ENCODE results near the gene KIAA0825. TPM values are rescaled to one million over a fixed set of nuclear protein-coding genes. Genes with fewer than 3 reads are reported as not detected.

KIAA0825 gene, protein sequence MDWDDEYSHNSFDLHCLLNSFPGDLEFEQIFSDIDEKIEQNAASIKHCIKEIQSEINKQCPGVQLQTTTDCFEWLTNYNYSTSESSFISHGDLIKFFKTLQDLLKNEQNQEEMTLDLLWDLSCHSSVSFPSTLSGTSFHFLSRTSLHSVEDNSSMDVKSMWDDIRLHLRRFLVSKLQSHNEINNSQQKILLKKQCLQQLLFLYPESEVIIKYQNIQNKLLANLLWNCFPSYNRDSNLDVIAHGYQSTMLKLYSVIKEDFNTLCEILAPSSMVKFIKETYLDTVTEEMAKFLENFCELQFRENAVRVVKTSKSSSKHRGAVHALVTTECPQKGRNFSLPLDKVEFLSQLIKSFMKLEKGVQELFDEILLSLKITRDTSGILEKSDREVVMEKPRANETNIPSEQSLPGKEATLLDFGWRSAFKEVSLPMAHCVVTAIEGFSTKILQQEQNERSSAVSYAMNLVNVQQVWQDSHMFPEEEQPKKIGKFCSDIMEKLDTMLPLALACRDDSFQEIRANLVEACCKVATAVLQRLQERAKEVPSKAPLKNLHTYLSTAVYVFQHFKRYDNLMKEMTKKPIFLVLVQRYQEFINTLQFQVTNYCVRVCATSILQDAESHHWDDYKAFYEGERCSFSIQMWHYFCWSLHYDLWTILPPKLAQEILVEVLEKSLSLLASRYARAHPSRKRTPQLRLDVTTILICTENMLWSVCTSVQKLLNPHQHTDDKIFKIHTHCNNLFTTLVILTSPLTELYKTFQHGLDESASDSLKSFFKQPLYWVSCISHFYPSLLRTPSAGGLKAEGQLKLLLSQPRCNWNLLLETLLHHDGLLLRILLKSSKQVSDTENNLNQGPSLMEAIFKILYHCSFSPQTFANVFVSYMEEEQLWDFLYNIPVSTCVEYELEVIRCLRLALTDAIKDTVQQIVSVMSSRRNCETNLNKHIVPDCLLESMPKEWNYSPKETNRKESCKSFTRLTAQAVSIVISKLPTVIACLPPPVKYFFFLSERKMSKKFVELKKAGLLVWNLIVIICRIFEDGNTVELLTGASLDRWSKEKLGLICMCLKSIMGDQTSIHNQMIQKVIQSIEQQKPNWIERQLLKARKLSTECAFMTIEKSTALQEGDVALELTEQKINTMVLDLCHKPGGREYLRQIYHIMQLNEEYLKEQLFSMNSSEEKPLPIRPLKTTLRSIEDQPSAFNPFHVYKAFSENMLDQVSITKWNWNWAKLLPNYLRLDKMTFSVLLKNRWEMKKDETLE (N-terminal part only)
- 1 to 10 TPM; 2.6 to 3.0 TPM for total RNA-seq
- 5.7 to 19.7 reads per million in 2 donors for total RNA-seq

DNA sequence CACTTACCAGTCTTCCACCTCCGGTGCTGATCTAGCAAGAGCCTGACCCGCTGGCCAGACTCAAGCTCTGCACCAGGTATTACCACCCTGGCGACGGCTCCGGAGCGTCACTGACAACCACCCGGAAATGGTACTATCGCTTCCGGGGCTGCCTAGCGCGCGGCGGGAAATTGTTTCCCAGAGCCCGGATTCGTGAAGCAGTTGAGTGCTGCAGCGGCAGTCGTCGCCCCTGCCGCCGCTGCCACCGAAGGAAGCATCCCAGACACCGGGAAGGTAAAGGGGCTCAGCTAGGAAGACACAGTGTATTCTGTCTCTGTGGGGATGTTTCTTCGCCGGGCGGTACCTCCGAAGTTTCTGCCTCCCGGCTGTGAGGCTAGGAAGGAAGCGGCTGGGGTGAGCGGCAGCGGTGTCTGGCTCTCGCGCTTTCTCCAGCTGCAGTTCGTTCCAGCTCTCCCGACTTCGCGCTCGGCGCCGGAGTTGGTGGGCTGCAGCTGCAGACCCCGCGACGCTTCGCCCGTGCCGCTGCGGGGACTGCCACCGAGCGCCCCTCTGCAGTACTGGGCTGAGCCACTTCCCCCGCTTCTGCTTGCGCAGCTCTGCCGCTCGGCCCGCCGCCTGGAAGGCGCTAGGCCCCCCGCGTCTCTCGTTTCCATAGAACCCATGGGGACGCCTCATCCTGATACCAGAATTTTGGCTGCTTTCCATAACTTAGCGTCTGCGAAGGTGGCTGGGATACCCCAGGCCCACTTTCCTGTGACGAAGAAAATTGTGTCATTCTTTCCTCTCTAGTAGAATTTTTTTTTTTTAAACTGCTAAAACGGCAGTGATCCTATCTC is at the start of gene KIAA0825, which contains the start of gene SLF1:
TSS of gene KIAA0825 (minus strand) at position 112 of the 836 bp plus-strand sequence. CDS start 81,478 bp downstream, outside the sequence.
TSS of gene SLF1 (plus strand) at position 177 of the 836 bp plus-strand sequence. CDS start 10,142 bp downstream, outside the sequence.
- DNase-seq (peak; percentile 72 to 76 (median 74)), ATAC-seq (peak; percentile 94)
- H3K27me3 Mint-ChIP-seq = no peaks in the 10 kb centered on the region
- no peaks in the 10 kb centered on the region for H3K36me3 Mint-ChIP-seq (ENCODE audit: low read depth)
- H3K4me1 Mint-ChIP-seq = peaks cover 29% of the 10 kb centered on the region
- H3K9me3 ChIP-seq (ENCODE audit: control insufficient read depth, low read length, poor library complexity, severe bottlenecking) = no peaks in the 10 kb centered on the region
- peak within 1 kb of the TSS; percentile 89 for H3K27ac Mint-ChIP-seq
- peak within 1 kb of the TSS; percentile 97 for H3K4me3 Mint-ChIP-seq

DNA sequence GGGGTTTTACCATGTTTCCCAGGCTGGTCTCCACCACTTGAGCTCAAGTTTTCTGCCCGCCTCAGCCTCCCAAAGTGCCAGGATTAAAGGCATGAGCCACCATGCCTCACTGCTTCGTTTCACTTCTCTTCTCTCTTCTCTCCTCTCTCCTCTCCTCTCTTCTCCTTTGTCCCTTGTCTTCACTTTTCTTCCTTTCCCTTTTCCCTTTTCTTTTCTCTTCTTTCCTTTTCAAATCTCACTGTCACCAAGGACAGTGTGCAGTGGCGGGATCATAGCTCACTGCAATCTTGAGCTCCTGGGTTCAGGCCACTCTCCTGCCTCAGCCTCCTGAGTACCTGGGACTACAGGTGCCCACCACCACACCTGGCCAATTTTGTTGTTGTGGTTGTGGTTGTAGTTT is 49.5 kb upstream of the KIAA0825 start:
- DNase-seq (no peak), ATAC-seq (no peak)
- peaks cover 4% of the 10 kb centered on the region for H3K4me1 Mint-ChIP-seq
- no peak overlapping the region for H3K27ac Mint-ChIP-seq
- no peak overlapping the region for H3K4me3 Mint-ChIP-seq
- H3K27me3 Mint-ChIP-seq = no peaks in the 10 kb centered on the region
- H3K36me3 Mint-ChIP-seq (ENCODE audit: low read depth) = peaks cover 11% of the 10 kb centered on the region
- no peaks in the 10 kb centered on the region for H3K9me3 ChIP-seq (ENCODE audit: control insufficient read depth, low read length, poor library complexity, severe bottlenecking)

DNA sequence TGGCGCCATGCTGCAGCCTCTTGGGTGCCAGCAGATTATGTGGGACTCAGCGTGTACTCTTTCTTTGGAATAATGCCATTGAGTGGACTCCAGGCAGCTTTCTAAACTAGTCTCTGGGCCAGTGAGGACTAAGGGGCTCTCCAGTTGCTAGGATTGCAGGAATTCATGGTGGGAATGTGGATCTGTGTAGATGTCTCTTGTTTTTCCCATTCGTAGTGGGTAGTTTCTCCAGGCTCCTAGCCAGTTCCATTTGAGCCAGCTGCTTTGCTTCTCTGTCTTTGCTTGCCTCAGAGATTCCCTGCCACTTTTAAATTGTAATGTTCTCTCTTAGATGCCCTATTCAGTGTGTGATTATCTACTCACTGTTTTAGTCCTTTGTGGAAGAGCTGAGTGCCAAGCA is 42.7 kb upstream of the KIAA0825 start:
- H3K9me3 ChIP-seq (ENCODE audit: control insufficient read depth, low read length, poor library complexity, severe bottlenecking) = peaks cover 4% of the 10 kb centered on the region
- ATAC-seq = no peak
- DNase-seq = no peak
- H3K4me1 Mint-ChIP-seq = no peaks in the 10 kb centered on the region
- H3K36me3 Mint-ChIP-seq (ENCODE audit: low read depth) = peaks cover 7% of the 10 kb centered on the region
- no peaks in the 10 kb centered on the region for H3K27me3 Mint-ChIP-seq
- no peak overlapping the region for H3K27ac Mint-ChIP-seq
- H3K4me3 Mint-ChIP-seq = no peak overlapping the region

DNA sequence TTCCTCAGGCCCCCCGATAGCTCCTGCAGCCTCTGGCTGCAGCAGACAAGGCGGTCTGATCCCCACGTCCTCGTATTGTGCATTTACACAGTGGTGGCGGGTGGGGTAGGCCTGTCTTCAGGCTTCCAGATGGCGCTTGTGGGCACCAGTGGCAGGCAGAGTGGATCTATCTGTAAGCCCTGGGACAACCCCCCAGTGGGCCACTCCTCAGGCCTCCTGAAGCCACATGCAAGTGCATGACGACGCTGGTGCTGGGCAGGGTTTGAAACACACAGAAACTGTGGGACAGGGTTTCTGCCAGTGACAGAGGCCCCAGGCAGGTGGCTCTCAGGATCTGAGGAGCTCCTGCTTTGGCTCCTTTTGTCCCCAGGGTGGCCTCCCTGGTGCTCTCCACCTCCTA is 42.1 kb upstream of the KIAA0825 start:
- peaks cover 4% of the 10 kb centered on the region for H3K9me3 ChIP-seq (ENCODE audit: control insufficient read depth, low read length, poor library complexity, severe bottlenecking)
- Mint-ChIP-seq H3K4me3 (no peak overlapping the region), H3K27me3 (no peaks in the 10 kb centered on the region), H3K4me1 (no peaks in the 10 kb centered on the region), H3K27ac (no peak overlapping the region), H3K36me3 (ENCODE audit: low read depth) (peaks cover 7% of the 10 kb centered on the region)
- ATAC-seq = no peak
- DNase-seq = no peak

GRCh38 chr5:94658272-94658671 is 39.9 kb upstream of the KIAA0825 start:
- no peaks in the 10 kb centered on the region for H3K27me3 Mint-ChIP-seq
- H3K4me3 Mint-ChIP-seq = no peak overlapping the region
- peaks cover 4% of the 10 kb centered on the region for H3K9me3 ChIP-seq (ENCODE audit: control insufficient read depth, low read length, poor library complexity, severe bottlenecking)
- ATAC-seq (no peak), DNase-seq (no peak)
- H3K4me1 Mint-ChIP-seq = no peaks in the 10 kb centered on the region
- peaks cover 7% of the 10 kb centered on the region for H3K36me3 Mint-ChIP-seq (ENCODE audit: low read depth)
- H3K27ac Mint-ChIP-seq = no peak overlapping the region

DNA sequence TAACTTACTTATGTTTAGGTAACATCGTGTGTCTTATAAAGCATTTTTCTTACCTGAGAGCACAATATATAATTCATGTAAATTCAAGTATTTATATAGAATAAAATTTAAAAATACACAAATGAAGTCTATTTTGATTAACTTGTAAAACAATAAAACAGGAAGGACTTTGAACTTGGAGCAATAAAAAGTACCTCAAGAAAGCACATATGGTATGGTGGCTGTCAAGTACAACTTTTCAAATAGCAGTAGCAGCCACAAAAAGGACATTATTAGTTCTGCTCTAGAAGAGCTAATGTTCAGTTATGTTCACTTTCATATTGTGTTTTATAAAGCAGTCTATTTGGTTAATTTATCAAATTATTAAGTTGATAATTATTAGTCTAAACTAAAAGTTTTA is 31.5 kb upstream of the KIAA0825 start:
- no peaks in the 10 kb centered on the region for H3K9me3 ChIP-seq (ENCODE audit: control insufficient read depth, low read length, poor library complexity, severe bottlenecking)
- Mint-ChIP-seq H3K27ac (no peak overlapping the region), H3K4me3 (no peak overlapping the region), H3K27me3 (no peaks in the 10 kb centered on the region), H3K4me1 (no peaks in the 10 kb centered on the region), H3K36me3 (ENCODE audit: low read depth) (peaks cover 3% of the 10 kb centered on the region)
- DNase-seq (no peak), ATAC-seq (no peak)

DNA sequence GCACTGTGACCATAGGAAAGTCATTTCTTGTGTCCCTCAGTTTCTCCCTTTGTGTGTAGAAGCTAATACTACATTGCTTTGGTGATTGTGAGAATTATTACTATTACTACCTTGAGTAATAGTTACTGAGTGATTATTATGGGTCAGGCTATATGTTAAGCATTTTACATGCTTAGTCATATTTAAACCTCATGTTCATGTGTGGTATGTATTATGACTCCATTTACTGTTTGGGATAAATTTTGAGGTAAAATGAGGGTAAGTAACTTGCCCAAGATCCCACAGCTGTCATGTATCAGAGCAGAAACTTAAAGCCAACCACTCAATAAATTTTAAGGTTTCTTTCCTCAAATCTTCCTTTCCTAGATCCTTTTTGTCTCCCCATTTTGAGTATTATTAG is 28.4 kb upstream of the KIAA0825 start:
- Mint-ChIP-seq H3K36me3 (ENCODE audit: low read depth) (peaks cover 8% of the 10 kb centered on the region), H3K27ac (no peak overlapping the region)

GRCh38 chr5:94645053-94645452 is 26.6 kb upstream of the KIAA0825 start:
- Mint-ChIP-seq H3K27ac (no peak overlapping the region), H3K4me3 (no peak overlapping the region), H3K27me3 (no peaks in the 10 kb centered on the region), H3K4me1 (peaks cover 4% of the 10 kb centered on the region), H3K36me3 (ENCODE audit: low read depth) (peaks cover 10% of the 10 kb centered on the region)
- DNase-seq (no peak), ATAC-seq (no peak)
- H3K9me3 ChIP-seq (ENCODE audit: control insufficient read depth, low read length, poor library complexity, severe bottlenecking) = peaks cover 2% of the 10 kb centered on the region

More for the DNA sequence above, 28.4 kb upstream of the KIAA0825 start:
- Mint-ChIP-seq H3K4me1 (peaks cover 4% of the 10 kb centered on the region), H3K27me3 (no peaks in the 10 kb centered on the region), H3K4me3 (no peak overlapping the region)
- no peak for DNase-seq
- ATAC-seq = no peak
- H3K9me3 ChIP-seq (ENCODE audit: control insufficient read depth, low read length, poor library complexity, severe bottlenecking) = no peaks in the 10 kb centered on the region

GRCh38 chr5:94640176-94640575 is 21.8 kb upstream of the KIAA0825 start:
- no peak for ATAC-seq
- H3K9me3 ChIP-seq (ENCODE audit: control insufficient read depth, low read length, poor library complexity, severe bottlenecking) = peaks cover 8% of the 10 kb centered on the region
- H3K27me3 Mint-ChIP-seq = no peaks in the 10 kb centered on the region
- no peak overlapping the region for H3K27ac Mint-ChIP-seq
- H3K4me3 Mint-ChIP-seq = no peak overlapping the region
- no peak for DNase-seq
- peaks cover 14% of the 10 kb centered on the region for H3K36me3 Mint-ChIP-seq (ENCODE audit: low read depth)
- H3K4me1 Mint-ChIP-seq = peaks cover 4% of the 10 kb centered on the region

DNA sequence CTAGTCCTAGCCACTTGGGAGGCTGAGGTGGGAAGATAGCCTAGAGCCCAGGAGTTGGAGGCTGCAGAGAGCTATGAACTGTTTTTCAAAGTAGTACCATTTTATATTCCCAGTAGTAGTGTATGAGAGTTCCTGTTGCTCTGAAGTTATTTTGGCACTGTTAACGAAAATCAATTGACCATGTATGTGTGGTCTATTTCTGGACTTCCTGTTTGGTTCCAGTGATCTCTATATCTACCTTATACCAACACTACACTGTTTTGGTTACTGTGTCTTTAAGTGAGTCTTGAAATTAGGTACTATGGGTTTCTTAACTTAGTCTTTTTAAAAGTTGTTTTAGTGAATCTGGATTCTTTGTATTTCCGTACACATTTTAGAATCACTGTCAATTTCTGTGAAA is 13.6 kb upstream of the KIAA0825 start:
- ATAC-seq = no peak
- no peaks in the 10 kb centered on the region for H3K9me3 ChIP-seq (ENCODE audit: control insufficient read depth, low read length, poor library complexity, severe bottlenecking)
- DNase-seq = no peak
- H3K4me1 Mint-ChIP-seq = peaks cover 2% of the 10 kb centered on the region
- H3K27ac Mint-ChIP-seq = no peak overlapping the region
- H3K36me3 Mint-ChIP-seq (ENCODE audit: low read depth) = no peaks in the 10 kb centered on the region
- H3K27me3 Mint-ChIP-seq = no peaks in the 10 kb centered on the region
- H3K4me3 Mint-ChIP-seq = no peak overlapping the region

DNA sequence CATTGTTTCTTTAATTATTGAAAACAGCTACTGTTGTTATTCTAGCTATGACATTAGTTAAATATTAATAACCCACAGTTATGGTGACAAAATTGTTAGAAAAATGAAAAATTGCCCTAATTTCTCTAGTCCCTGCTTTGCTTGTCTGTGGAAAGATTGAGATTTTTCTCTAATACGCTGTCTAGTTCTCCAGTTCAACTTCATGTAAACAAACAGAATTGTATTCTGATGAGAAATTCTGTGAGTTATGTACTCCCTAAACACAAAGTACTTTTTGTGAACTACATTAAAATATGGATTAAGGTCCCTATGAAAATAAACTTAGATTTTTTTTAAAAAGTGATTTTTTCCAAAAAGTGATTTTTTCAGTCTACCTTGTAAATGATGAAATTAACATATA is 8.8 kb upstream of the KIAA0825 start:
- DNase-seq (no peak), ATAC-seq (no peak)
- Mint-ChIP-seq H3K36me3 (ENCODE audit: low read depth) (no peaks in the 10 kb centered on the region), H3K27ac (no peak overlapping the region), H3K4me3 (no peak overlapping the region), H3K27me3 (no peaks in the 10 kb centered on the region), H3K4me1 (peaks cover 5% of the 10 kb centered on the region)
- H3K9me3 ChIP-seq (ENCODE audit: control insufficient read depth, low read length, poor library complexity, severe bottlenecking) = no peaks in the 10 kb centered on the region

- H3K36me3 Mint-ChIP-seq (ENCODE audit: low read depth) = no peaks in the 10 kb centered on the region
- H3K27ac Mint-ChIP-seq = no peak overlapping the region
- no peaks in the 10 kb centered on the region for H3K27me3 Mint-ChIP-seq
- ATAC-seq (no peak), DNase-seq (no peak)
- no peaks in the 10 kb centered on the region for H3K9me3 ChIP-seq (ENCODE audit: control insufficient read depth, low read length, poor library complexity, severe bottlenecking)
- H3K4me1 Mint-ChIP-seq = peaks cover 21% of the 10 kb centered on the region
- no peak overlapping the region for H3K4me3 Mint-ChIP-seq
These were observed 5.5 kb upstream of the KIAA0825 start for GRCh38 chr5:94623877-94624276.
